HG02970 (cell line): Measurements from ENCODE around the gene CERKL.

Experiments
- ATAC-seq: cut with Tn5 transposase; IDR thresholded peaks from one replicate; pipeline ENCODE4 v1.9.1; 2021; ENCODE audit warnings: mild to moderate bottlenecking, moderate library complexity, moderate number of reproducible peaks; ENCODE audit not compliant: unreplicated experiment, low FRiP score

The CERKL gene

DNA sequence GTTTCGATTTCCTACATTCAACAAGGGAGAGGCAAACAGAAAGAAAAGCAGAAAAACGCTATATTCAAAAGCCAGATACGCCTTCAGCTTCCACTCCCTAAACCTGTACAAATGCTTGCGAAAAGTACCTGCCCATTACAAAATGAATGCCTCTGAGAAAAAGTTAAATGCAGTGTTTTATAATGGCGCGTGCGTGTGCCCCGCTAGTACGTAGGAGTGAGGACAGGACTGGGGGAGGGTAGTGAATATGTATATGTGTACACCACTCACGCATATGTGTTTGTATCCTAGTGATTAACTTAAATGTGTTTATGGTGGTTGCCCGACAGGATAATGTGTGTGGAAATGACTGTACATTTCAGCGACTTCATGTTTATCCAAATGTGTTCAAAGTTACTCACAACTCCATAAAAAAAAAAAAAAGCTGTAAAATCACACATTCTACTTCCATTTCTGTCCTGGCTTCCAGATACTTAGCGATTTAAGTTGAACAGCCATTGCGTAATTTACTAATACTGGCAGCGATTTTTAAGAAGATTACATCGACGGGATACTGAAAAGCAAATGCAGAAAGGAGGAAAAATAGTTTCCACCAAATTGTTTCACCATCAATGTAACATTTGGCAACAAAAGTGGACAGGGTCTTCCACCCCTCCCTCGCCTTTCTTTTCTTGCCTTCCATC, 22.1 kb upstream of the CERKL start:
- no peak for ATAC-seq

DNA sequence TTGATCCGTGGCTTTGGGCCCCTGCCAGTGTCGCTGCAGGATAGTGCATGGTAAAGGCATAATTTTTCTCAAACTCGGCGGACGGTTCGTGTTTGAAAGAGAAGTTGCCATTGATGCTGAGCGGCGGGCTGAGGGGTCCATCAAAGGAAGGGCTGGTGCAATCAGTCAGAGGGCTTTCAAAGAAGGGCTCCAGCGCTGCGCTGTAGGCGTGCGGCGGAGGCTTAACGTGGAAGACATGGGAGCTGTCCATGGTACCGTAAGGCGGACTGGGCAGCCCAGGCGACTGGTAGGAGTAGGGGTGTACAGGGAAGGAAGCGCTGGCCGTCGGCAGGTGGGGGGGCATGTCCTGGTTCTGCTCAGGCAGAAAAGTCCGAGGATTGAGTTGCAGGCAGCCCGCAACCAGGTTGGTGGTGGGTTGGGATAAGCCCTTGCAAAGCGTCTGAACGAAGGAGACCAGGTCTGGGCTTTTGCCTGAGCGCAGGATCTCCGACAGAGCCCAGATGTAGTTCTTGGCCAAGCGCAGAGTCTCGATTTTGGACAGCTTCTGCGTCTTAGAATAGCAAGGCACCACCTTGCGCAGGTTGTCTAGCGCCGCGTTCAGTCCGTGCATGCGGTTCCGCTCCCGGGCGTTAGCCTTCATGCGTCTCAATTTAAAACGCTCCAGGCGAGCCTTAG, 21.1 kb upstream of the CERKL start:
- no peak for ATAC-seq

DNA sequence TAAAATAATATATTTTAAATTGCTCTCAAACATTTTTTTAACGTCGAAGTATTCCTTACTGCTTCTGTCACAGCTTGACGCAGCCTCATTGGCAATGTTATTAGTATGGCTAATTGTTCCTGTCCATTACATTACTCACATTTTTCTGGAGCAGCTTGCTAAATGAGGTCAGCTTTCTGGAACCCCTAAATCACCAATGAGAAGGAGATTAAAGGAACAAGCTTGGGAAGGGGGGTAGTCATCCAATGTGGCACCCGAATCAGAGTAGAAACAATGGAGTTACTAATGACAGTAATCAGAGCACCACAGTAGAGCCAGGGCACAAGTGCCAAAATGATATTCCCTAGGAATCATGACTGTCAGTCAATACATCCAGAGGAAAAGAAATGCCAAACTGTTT, 18.3 kb upstream of the CERKL start:
- no peak for ATAC-seq

DNA sequence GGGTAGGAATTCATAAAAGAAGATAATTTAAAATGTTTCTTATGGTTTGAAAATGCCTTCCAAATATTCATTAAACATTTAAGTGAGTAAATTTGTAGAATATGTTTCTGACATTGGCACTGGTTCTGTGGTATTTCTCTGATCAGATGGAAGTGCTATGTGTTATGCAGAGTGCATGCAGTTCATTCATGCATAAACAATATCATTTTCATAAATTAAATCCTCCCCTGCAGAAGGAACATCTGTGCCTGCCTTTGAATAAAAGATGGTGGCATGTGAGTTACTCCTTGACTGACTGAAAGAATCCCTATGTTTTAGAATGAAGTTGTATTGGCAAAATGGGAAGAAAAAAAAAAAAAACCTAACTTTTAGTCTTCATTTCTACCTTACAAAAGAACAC, 17.6 kb upstream of the CERKL start:
- no peak for ATAC-seq

DNA sequence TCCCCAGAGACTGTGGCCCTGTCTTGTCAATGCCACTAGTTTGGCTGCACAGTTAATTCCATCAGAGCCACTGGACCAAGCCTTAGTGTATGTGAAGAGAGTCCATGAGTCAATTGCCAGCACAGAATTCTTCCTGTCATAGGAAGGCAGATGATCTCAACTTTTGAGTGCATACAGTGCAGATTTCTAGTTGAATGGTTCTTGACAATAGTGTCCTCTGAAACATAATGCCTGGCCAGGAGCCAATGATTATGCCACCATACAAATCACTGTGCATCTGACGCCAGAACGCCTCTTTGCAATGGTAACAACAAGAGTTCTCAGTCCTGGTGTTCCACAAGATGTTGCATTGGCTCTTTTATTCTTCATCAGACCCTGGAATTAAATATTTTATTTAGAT, 16.3 kb upstream of the CERKL start:
- ATAC-seq = peak; percentile 15

DNA sequence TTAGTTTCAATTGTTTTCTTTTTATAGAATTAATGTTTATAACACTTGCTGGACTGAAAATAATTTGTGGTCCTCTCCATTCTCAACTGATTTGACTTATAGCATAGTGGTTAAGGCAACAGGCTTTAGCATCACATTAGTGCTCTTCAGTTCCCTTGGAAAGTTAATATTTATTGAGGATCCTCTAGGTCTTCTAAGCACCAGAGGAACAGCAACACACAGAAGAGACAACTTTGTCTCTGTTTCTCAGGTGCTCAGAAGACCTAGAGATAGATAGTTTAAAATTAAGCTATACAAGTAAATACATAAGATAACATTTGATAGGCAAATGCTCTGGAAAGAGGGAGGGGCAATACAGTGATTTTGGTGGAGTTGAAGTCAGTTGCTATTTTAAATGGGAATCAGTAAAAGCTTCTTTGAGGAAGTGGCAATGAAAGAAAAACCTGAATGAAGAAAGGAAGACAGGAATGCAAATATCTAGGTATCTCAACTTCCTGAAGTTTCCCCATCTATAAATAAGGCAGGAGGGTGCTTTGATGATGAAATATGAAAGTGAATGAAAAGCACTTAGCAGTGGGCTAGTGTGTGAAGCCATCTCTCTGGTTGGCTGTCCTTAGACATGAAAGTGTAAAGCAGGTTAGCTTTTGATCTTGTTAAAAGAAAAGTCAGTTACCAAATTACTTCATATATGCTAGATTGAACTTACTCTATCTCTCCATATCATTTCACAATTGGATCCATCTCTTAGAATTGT, 15.5 kb upstream of the CERKL start:
- peak; percentile 55 for ATAC-seq

DNA sequence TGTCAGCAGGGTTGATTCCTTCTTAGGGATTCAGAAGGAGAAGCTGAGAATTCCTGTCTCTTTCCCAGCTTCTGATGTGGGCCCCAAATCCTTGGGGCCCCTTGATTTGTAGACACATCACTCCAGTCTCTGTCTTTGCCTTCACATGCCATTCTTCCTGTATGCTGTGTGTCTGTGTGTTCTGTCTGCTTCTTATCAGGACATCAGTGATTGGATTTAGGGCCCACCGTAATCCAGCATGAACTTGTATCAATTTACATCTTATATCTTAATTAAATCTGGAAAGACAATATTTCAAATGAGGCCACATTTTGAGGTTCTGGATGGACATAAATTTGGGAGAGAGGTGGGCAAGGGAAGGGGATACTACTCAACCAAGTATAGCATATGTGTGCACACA, 13.7 kb upstream of the CERKL start:
- no peak for ATAC-seq

DNA sequence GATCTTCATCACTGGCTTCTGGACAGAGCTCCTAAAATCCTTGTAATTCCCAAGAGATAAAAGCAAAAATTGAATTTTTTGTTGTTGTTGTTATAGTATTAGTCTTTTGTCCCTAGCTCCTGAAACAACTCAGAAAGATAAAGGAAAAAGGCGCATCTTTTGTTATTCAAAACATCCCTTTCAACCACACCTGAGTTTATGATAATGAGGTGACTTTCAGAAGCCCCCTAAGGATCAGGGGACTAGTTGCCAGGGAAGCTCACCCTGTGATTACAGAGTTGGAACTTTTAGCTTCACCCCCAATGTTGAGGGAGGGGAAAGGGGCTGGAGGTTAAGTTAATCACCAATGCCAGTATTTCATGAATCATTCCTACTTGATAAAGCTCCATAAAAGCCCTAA, 10.3 kb upstream of the CERKL start:
- ATAC-seq = no peak

DNA sequence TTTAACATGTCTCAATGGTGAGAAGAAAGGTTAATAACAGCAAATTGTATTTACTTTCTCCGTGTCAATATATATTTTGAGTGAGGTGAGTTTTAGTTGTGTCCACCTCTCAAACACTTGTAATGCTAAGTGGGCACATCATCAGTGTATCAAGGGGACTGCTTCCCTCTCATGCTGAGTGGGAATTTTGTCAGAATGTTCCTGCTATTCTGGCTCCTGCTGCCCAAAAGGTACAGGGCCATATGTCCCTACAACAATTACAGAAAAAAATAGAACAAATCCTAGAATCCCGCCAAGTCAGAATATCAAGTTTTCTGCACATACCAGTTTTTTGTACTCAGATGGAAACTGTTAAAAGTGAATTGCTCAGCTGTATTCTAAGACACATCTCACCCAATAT, 5.4 kb upstream of the CERKL start:
- no peak for ATAC-seq

DNA sequence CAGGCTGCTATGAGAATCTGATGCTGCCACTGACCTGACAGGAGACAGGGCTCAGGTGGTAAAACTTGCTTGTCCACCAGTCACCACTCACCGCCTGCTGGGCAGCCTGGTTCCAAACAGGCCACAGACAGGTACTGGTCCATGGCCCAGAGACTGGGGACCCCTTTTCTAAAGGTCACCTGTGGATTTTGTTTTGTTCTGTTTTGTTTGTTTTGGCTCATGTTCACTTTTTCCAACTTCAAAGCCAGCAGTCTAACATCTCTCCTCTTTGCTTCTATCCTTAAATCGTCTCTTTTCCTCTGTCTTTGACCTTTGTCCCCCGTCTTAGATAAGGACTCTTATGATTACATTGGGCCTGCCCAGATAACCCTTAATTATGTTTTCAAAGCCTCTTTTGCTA, 3.3 kb upstream of the CERKL start:
- no peak for ATAC-seq

DNA sequence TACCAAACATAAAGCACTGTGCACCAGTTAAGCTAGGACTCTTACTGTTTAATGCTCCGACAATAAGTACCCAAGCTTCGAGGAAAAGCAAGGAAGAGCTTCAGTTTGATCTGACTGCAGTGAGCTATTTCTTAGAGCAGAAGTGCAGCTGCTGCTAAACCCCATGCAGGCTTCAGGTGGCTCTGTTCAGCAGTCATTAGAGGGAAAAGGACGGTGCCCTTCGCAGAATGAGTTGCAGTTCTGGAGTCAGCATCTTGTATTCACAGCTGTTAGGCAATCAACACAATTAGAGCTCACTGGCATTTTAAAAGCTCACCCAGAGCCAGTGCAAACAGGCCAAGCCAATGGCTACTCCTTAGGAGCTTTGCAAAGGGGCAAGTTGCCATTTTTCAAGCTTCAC, 1.5 kb upstream of the CERKL start:
- ATAC-seq = no peak

DNA sequence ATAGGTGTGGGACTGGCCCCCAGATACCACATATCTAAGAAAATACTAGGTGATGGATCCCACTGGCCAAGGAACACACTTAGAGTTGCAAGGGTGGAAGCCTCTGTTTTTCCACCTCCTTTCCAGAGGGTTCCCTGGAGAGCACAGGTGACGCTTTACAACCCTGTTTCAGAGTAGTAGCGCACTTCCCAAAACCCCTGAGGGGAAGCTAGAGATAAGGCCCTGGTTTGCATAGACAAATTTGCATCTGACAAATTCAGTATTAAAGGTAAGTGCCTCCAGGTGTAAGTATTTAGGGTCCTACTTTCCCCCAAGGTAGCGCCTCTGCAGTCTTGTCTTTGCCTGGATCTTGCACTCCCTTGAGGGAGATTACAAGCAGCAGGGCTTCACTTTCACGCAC, 474 bp upstream of the CERKL start:
- ATAC-seq = no peak

DNA sequence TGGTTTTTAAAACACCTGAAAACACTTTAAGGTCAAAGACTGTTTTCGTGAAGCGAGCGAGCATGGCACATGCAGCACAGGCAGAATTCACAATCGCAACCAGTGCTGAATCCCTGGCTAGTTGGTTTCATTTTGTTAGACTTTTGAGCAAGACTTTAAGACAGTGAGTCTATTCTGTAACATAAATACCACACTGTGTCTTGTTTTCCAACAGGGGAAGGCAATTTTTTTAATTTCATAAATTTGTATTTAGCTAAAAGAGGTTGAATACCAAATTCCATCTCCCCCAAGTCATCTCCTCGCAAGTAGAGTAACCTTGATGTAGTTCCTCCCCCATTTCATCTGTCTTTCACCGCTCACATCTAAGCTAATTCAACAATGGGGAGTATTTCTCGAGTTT, 1.4 kb downstream of the CERKL start:
- ATAC-seq = no peak

DNA sequence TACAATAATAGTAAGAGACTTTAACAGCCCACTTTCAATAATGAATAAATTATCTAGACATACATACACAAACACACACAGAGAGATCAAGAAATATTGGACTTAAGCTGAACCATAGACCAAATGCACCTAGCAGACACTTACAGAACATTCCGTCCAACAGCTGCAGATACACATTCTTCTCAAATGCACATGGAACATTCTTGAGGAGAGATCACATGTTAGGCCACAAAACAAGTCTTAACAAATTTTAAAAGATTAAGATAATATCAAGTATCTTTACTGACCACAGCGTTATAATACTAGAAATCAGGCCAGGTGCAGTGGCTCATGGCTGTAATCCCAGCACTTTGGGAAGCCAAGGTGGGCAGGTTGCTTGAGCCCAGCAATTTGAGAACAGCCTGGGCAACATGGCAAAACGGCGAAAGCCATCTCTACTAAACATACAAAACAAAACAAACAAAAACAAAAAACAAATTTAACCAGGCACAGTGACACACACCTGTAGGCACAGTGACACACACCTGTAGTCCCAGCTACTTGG, 7.4 kb downstream of the CERKL start:
- no peak for ATAC-seq

DNA sequence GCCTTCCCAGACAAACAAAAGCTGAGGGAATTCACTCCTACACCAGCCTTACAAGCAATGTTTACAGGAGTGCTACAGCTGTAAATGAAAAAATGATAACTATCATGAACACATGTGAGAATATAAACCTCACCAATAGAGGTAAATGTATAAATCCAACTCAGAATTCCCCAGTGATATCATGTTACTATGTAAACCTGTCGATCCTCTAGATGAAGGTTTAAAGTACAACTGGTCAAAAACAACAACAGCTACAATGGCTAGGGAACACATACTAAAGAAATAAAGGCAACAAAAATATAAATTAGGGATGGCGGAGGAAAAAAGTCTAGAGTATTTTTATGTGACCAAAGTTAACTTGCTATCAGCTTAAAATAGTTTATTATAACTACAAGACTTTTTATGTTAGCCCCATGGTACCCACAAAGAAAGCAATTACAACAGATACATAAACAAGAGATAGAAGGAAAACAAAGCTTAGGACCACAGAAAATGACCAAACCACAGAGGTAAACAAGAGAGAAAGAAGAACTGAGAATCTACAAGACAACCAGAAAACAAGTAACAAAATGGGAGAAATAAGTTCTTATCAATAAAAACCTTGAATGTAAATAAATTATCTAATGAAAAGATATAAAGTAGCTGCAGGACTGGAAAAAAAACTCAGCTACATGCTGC, 8.3 kb downstream of the CERKL start:
- ATAC-seq = no peak

DNA sequence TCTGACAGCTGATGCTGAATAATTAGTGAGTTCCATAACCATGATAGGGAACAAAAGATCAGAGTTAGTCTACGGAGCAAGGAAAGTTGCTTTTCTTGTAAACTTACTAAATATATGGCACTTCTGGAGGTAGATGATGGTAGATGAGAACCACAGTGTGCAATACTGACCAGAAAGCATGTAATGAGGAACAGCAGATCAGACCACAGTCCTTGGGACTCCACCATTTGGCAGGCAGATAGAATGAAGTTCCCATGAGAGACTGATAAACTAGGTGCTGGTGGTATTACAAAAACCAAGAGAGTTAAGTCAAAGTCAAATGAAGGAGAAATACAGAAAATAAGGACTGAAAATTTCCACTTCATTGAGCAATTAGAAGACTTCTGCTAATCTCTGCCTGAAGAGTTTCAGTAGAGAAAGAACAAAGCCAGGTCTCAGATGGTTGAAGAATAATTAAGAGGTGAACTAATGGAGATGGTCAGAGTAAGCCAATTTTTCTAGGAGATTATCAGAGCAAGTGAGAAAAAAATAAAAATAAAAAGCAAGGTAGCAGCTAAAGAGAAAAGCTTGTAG, 10.4 kb downstream of the CERKL start:
- ATAC-seq = no peak

DNA sequence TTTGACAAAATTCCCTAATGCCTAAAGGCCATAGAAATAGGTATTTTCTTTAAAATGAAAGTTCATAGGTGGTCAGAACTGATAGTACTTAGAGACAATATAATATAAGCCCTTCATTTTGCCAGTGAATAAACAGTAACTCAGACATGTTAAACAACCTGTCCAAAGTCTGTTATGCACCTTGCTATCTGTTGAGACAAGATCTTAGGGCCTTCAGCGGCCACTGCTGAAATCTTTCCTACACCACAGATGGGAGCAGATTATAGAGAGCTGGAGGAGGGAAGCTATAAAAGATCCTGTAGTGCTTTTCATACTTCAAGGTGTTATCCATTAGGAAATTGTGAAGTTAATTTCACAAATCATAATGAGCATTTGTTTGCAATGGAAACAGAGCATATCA, 13.8 kb downstream of the CERKL start:
- ATAC-seq = no peak

DNA sequence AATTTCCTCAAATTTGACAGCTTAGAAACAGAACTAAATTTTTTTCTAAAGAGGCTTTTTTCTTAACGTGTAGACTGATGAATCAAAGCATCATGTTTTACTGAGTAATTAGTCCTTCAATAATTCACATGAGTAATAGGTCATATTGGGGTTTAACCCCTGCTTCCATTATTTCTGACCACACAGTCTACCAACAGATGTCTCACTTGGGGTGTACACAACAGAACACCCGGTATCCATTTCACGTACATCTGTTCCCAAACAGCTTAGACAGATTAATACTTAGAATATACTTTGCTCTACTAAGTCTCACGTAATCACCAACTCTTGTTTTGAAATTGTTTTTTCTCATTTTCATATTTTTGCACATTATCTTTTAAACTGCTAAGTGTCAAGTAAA, 14.8 kb downstream of the CERKL start:
- no peak for ATAC-seq

DNA sequence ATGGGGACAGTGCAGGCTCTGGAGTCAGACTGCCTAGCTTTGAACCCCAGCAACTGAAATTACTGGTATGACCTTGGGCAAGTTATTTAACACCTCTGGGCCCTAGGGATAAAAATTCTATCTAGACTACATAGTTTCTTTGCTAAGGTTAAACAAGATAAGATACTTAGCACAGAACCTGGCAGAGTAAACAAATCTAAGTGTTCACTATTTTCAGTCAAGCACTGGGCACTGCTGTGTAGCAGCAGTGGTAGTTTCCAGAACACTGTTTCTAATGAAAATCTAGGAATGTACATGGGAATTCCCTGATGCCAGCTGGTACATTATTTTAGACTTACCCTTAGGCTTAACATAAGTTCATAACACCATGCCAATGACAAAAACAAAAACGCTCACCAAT, 17.2 kb downstream of the CERKL start:
- no peak for ATAC-seq

DNA sequence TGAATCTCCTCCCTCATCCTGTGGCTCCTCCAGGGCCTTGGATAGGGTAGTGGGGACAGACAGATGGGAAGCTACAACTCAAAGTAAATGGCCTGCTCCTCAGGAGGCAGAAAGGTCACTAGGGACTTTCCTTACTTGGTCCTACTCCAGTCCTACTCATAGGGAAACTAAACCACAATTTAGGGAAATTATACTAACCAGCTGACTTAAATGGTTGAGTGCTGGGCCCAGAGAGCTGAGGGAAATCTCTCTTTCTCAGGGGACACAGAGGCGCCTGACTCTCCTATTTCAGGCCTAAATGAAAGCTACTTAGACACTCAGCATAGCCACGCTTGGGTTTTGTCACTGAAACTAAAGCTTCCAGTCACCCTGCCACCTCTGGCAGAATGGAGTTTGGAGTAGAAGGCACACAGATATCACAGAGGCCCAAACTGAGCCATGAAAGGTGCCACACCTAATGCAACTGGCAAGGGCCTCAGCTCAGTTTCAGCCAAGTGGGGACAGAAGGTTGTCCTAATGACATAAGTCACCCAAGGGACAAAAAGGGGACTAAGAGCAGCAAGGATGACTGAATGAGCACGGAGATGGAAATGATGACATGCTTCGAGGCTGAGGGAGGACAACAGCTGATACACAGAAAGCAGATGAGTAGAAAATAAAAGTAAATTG, 24.0 kb downstream of the CERKL start:
- ATAC-seq = peak; percentile 71
